Hepatocyte (in vitro differentiated cells): ENCODE results near the gene CCDC144A.

Experiments
- EZH2phosphoT487 ChIP-seq: fragments of 200-600 bp; sonication (generic); IDR thresholded peaks from one replicate; pipeline ENCODE4 v1.6.1; 2018; ENCODE audit warnings: antibody characterized with exemption, mild to moderate bottlenecking, low read depth, moderate library complexity; ENCODE audit not compliant: unreplicated experiment, severe bottlenecking
- TF ChIP-seq, protein P1 (sequence below): fragments of 200-600 bp; sonication (generic); IDR thresholded peaks from 2 replicates; pipeline ENCODE4 v1.5.1; 2016; ENCODE audit warnings: antibody characterized with exemption, mild to moderate bottlenecking; ENCODE audit not compliant: poor library complexity

DNA sequence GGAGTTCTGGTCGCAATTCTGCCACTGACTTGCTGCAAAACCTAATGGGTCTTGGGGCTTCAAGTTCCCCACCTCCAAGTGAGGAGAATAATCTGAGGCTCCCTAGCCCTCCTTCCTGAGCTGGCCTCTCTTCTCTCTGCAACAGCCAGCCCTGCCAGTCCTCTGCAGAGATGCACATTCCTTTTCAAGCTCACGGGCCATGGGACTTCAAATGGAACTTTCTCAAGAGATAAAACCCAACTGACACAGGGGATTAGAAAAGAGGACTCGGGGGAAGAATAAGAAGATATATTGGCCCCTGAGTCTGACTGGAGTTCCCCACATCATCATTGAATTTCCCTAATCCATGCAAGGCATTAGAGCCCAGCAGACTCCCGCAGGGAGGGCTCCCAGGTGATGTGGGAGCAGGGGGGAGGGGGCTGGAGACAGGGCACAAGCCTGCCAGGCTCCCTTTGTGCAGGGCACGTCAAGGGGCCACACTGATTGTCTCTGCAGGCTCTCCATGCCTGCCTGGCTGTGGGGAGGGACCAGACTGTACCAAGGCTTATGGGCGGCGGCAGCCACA lies 131.0 kb downstream of the CCDC144A start:
- TF ChIP-seq EZH2phosphoT487, result no peak
- TF ChIP-seq, protein P1, sequence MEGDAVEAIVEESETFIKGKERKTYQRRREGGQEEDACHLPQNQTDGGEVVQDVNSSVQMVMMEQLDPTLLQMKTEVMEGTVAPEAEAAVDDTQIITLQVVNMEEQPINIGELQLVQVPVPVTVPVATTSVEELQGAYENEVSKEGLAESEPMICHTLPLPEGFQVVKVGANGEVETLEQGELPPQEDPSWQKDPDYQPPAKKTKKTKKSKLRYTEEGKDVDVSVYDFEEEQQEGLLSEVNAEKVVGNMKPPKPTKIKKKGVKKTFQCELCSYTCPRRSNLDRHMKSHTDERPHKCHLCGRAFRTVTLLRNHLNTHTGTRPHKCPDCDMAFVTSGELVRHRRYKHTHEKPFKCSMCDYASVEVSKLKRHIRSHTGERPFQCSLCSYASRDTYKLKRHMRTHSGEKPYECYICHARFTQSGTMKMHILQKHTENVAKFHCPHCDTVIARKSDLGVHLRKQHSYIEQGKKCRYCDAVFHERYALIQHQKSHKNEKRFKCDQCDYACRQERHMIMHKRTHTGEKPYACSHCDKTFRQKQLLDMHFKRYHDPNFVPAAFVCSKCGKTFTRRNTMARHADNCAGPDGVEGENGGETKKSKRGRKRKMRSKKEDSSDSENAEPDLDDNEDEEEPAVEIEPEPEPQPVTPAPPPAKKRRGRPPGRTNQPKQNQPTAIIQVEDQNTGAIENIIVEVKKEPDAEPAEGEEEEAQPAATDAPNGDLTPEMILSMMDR, result no peak
